SK-N-SH (cell line): ENCODE measurements around the gene CPEB3. TPM values are rescaled to one million over a fixed set of nuclear protein-coding genes. Genes with fewer than 3 reads are reported as not detected.

Source experiments
- CTCF ChIA-PET: fragments of 300-600, 350-600 bp; formaldehyde crosslinking; extraction: SDS; loops from one replicate; lab custom pipeline; 2021; lab: Yijun Ruan, JAX
- POLR2A ChIA-PET: fragments of 350-600 bp; sonication (Branson Sonifier 250); formaldehyde crosslinking; extraction: SDS; loops from one replicate; lab custom pipeline; 2020; ENCODE audit warnings: antibody characterized with exemption, inconsistent platforms; lab: Yijun Ruan, JAX
- DNase-seq: peaks from one replicate; pipeline ENCODE4 v3.0.0; 2012
- H2AFZ ChIP-seq: fragments of 200-600 bp; sonication (generic); 2 replicates; pipeline ENCODE4 v1.8.1; 2016; ENCODE audit warnings: antibody characterized with exemption, mild to moderate bottlenecking, low read depth
- H3F3A ChIP-seq: fragments of 200-600 bp; sonication (generic); replicated peaks from 2 replicates; pipeline ENCODE3; 2016; ENCODE audit warnings: antibody characterized with exemption, mild to moderate bottlenecking; ENCODE audit not compliant: insufficient read depth
- H3K27ac ChIP-seq, 2 experiments: fragments of 200-500 bp in 1 of 2; fragments of 200-600 bp in 1 of 2; sonication (Bioruptor generic) in 1 of 2; sonication (generic), shearing (Covaris generic) in 1 of 2; 2 replicates each; pipeline versions ENCODE4 v1.5.1 to v1.6.1; 2014 to 2016; ENCODE audit warnings: low read depth in 2 of 2, inconsistent platforms in 1 of 2, low read length in 1 of 2, mild to moderate bottlenecking in 1 of 2, mixed read lengths in 1 of 2
- H3K27me3 ChIP-seq: fragments of 200-600 bp; sonication (generic), shearing (Covaris generic); 2 replicates; pipeline ENCODE4 v1.6.1; 2016; ENCODE audit warnings: mixed run types; ENCODE audit not compliant: insufficient read depth
- H3K36me3 ChIP-seq, 2 experiments: fragments of 200-500 bp in 1 of 2; fragments of 200-600 bp in 1 of 2; sonication (Bioruptor generic) in 1 of 2; sonication (generic) in 1 of 2; replicated peaks in 1 of 2; 2 replicates each; pipeline versions ENCODE3 to v1.5.1; 2014 to 2016; ENCODE audit warnings: low read length in 1 of 2, mild to moderate bottlenecking in 1 of 2; ENCODE audit not compliant: insufficient read depth in 2 of 2, control insufficient read depth in 1 of 2
- H3K4me1 ChIP-seq, 2 experiments: fragments of 200-500 bp in 1 of 2; fragments of 200-600 bp in 1 of 2; sonication (Bioruptor generic) in 1 of 2; sonication (generic), shearing (Covaris generic) in 1 of 2; 2 replicates each; pipeline versions ENCODE4 v1.5.1 to v1.6.1; 2014 to 2016; ENCODE audit warnings: low read depth in 1 of 2, low read length in 1 of 2, mixed run types in 1 of 2; ENCODE audit not compliant: insufficient read depth in 2 of 2, control insufficient read depth in 1 of 2
- H3K4me2 ChIP-seq: fragments of 200-600 bp; sonication (generic), shearing (Covaris generic); 2 replicates; pipeline ENCODE4 v1.6.1; 2017; ENCODE audit warnings: mixed run types
- H3K4me3 ChIP-seq, 2 experiments: fragments of 200-500 bp in 1 of 2; fragments of 200-600 bp in 1 of 2; sonication (Bioruptor generic) in 1 of 2; sonication (generic), shearing (Covaris generic) in 1 of 2; 2 replicates each; pipeline versions ENCODE4 v1.5.1 to v1.8.1; 2014 to 2016; ENCODE audit warnings: low read depth in 2 of 2, inconsistent platforms in 1 of 2, low read length in 1 of 2, mild to moderate bottlenecking in 1 of 2, mixed read lengths in 1 of 2, moderate library complexity in 1 of 2
- H3K79me2 ChIP-seq: fragments of 200-600 bp; sonication (generic); 2 replicates; pipeline ENCODE4 v1.8.1; 2017; ENCODE audit warnings: mild to moderate bottlenecking; ENCODE audit not compliant: insufficient read depth
- H3K9ac ChIP-seq: fragments of 200-600 bp; sonication (generic); 2 replicates; pipeline ENCODE4 v1.6.1; 2017; ENCODE audit warnings: mixed run types
- H3K9me2 ChIP-seq: fragments of 200-600 bp; sonication (generic); 2 replicates; pipeline ENCODE4 v1.6.1; 2017; ENCODE audit warnings: mixed run types
- H3K9me3 ChIP-seq: fragments of 200-600 bp; sonication (generic); 2 replicates; pipeline ENCODE4 v1.6.1; 2017; ENCODE audit warnings: mixed run types, mild to moderate bottlenecking, moderate library complexity
- H4K20me1 ChIP-seq: fragments of 200-600 bp; sonication (generic); 2 replicates; pipeline ENCODE4 v1.6.1; 2017; ENCODE audit warnings: mild to moderate bottlenecking, mixed run types; ENCODE audit not compliant: insufficient read depth
- CTCF ChIP-seq: fragments of 200-600 bp; sonication (generic); IDR thresholded peaks from 2 replicates; pipeline ENCODE4 v1.6.1; 2017; ENCODE audit warnings: antibody characterized with exemption, mild to moderate bottlenecking, moderate library complexity
- FOSL2 ChIP-seq: IDR thresholded peaks from 2 replicates; pipeline ENCODE4 v1.4.0; 2012; ENCODE audit warnings: low read depth, mild to moderate bottlenecking, moderate library complexity, borderline replicate concordance
- FOXJ3 ChIP-seq: sonication (generic); formaldehyde crosslinking; IDR thresholded peaks from 2 replicates; pipeline ENCODE4 v1.5.1; 2020; ENCODE audit warnings: mild to moderate bottlenecking, missing genetic modification reagents
- FOXM1 ChIP-seq: IDR thresholded peaks from 2 replicates; pipeline ENCODE4 v1.4.0; 2012; ENCODE audit warnings: low read depth, mild to moderate bottlenecking
- IRF3 ChIP-seq: fragments of 150-350 bp; IDR thresholded peaks from 2 replicates; pipeline ENCODE4 v1.6.1; 2016; ENCODE audit warnings: mild to moderate bottlenecking, low read depth, low read length
- JUND ChIP-seq: IDR thresholded peaks from 2 replicates; pipeline ENCODE4 v1.4.0; 2012
- POLR2AphosphoS5 ChIP-seq: IDR thresholded peaks from 2 replicates; pipeline ENCODE4 v1.6.1; 2012; ENCODE audit warnings: low read depth, low read length
- RAD21 ChIP-seq: IDR thresholded peaks from 2 replicates; pipeline ENCODE4 v1.6.1; 2012; ENCODE audit warnings: mild to moderate bottlenecking, low read length
- RXRA ChIP-seq: IDR thresholded peaks from 2 replicates; pipeline ENCODE4 v1.4.0; 2012; ENCODE audit warnings: low read depth, mild to moderate bottlenecking, borderline replicate concordance
- SIN3A ChIP-seq: IDR thresholded peaks from 2 replicates; pipeline ENCODE4 v1.6.1; 2012; ENCODE audit warnings: low read depth, mild to moderate bottlenecking, low read length, moderate library complexity, borderline replicate concordance
- TEAD4 ChIP-seq: IDR thresholded peaks from 2 replicates; pipeline ENCODE4 v1.4.0; 2012; ENCODE audit warnings: mild to moderate bottlenecking, borderline replicate concordance; ENCODE audit not compliant: insufficient read depth
- USF2 ChIP-seq: fragments of 150-350 bp; IDR thresholded peaks from 2 replicates; pipeline ENCODE4 v1.6.1; 2017; ENCODE audit warnings: antibody characterized with exemption, low read length, low read depth, borderline replicate concordance
- WGBS: methylation state at CpG from one replicate; pipeline ENCODE4 v1.1.6; 2017; ENCODE audit warnings: low lambda C conversion rate; 5-methylcytosine and 5-hydroxymethylcytosine counted together
- polyA plus RNA-seq, 3 experiments: library from polyadenylated mRNA; depleted of rRNA; stranded (reverse); fragments of >200 nt; gene quantifications; 2 replicates each; pipeline ENCODE4 v1.2.3, GENCODE V29; 2012
- TF ChIP-seq, protein P1 (sequence below): IDR thresholded peaks from 2 replicates; pipeline ENCODE4; 2012
- TF ChIP-seq, protein P2 (sequence below): IDR thresholded peaks from 2 replicates; pipeline ENCODE4 v1.4.0; 2012; ENCODE audit warnings: low read depth, borderline replicate concordance
- TF ChIP-seq, protein P3 (sequence below): IDR thresholded peaks from 2 replicates; pipeline ENCODE4 v1.4.0; 2012; ENCODE audit warnings: low read depth
- TF ChIP-seq, protein P4 (sequence below): IDR thresholded peaks from 2 replicates; pipeline ENCODE4 v1.4.0; 2012; ENCODE audit warnings: low read depth, borderline replicate concordance

CPEB3 gene
- polyA plus RNA-seq, 1 of the 3 experiments (the other 2 are of a cell fraction): 0.36 TPM

- ChIA-PET CTCF (interaction anchor here (0.9 kb wide), 1 partner anchor 151 kb away, joined by 3 read pairs; no protein-coding TSS in a partner anchor), POLR2A (no interaction called here)
- peaks cover 22% of the 10 kb centered on the region for H3F3A ChIP-seq
- H3K4me2 ChIP-seq: peak overlapping the region; percentile 93
- H3K79me2 ChIP-seq: no peaks in the 10 kb centered on the region
- H3K9me2 ChIP-seq: no peaks in the 10 kb centered on the region
- TF ChIP-seq SIN3A: no peak
- TF ChIP-seq FOXJ3: no peak
- TF ChIP-seq TEAD4: no peak
- no peak for TF ChIP-seq RAD21
- no peak for TF ChIP-seq POLR2AphosphoS5
- TF ChIP-seq JUND: no peak
- TF ChIP-seq, protein P1, sequence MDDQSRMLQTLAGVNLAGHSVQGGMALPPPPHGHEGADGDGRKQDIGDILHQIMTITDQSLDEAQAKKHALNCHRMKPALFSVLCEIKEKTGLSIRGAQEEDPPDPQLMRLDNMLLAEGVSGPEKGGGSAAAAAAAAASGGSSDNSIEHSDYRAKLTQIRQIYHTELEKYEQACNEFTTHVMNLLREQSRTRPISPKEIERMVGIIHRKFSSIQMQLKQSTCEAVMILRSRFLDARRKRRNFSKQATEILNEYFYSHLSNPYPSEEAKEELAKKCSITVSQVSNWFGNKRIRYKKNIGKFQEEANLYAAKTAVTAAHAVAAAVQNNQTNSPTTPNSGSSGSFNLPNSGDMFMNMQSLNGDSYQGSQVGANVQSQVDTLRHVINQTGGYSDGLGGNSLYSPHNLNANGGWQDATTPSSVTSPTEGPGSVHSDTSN: no peak
- no peak for TF ChIP-seq RXRA
- no peaks in the 10 kb centered on the region for H3K9me3 ChIP-seq
- WGBS: 94% methylated on average over 8 of the region's 8 CpGs
- H3K4me3 ChIP-seq: peak overlapping the region; percentile 65 to 81; a peak in 3 of 4 replicates
- no peak for DNase-seq
- no peak overlapping the region for H3K9ac ChIP-seq
- no peak overlapping the region for H3K27ac ChIP-seq
- H3K27me3 ChIP-seq: no peaks in the 10 kb centered on the region
- no peaks in the 10 kb centered on the region for H4K20me1 ChIP-seq
- peaks cover 0 to 18% of the 10 kb centered on the region in 2 experiments; a peak in 2 of 4 replicates for H3K4me1 ChIP-seq
- no peak overlapping the region for H2AFZ ChIP-seq
- H3K36me3 ChIP-seq: peaks cover 0 to 3% of the 10 kb centered on the region in 2 experiments
Measured at GRCh38 chr10:92238586-92239098, 52.2 kb downstream of the CPEB3 start.

DNA sequence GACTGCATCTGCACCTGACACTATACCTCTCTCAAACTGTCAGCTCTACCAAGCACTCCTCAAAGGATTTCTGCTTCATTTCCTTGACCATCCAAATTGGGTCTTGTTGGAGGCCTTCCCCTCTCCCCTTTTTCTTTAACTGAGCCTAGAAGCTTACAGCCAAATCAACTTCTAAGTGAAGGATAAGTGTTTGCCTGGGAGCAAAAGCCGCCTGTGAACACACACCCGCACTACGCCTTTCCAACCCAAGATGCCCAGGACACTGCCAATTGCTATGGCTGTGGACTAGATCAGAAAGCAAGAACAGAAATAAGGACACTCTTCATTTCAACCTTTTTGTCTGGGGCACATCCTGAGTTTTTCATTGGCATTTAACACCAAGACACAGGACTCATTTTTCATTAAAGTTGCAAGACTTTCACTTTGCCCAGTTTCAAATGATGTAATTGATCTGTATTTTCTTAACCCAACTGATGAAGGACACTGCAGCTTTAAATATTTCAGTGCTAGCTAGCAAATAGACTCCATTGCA, 52.8 kb downstream of the CPEB3 start:
- no peaks in the 10 kb centered on the region for H4K20me1 ChIP-seq
- TF ChIP-seq IRF3 (no peak), FOSL2 (no peak), CTCF (no peak), FOXM1 (no peak), FOXJ3 (no peak), USF2 (no peak)
- TF ChIP-seq, protein P2, sequence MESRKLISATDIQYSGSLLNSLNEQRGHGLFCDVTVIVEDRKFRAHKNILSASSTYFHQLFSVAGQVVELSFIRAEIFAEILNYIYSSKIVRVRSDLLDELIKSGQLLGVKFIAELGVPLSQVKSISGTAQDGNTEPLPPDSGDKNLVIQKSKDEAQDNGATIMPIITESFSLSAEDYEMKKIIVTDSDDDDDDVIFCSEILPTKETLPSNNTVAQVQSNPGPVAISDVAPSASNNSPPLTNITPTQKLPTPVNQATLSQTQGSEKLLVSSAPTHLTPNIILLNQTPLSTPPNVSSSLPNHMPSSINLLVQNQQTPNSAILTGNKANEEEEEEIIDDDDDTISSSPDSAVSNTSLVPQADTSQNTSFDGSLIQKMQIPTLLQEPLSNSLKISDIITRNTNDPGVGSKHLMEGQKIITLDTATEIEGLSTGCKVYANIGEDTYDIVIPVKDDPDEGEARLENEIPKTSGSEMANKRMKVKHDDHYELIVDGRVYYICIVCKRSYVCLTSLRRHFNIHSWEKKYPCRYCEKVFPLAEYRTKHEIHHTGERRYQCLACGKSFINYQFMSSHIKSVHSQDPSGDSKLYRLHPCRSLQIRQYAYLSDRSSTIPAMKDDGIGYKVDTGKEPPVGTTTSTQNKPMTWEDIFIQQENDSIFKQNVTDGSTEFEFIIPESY: no peak
- TF ChIP-seq, protein P3, sequence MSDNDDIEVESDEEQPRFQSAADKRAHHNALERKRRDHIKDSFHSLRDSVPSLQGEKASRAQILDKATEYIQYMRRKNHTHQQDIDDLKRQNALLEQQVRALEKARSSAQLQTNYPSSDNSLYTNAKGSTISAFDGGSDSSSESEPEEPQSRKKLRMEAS: no peak
- TF ChIP-seq, protein P4, sequence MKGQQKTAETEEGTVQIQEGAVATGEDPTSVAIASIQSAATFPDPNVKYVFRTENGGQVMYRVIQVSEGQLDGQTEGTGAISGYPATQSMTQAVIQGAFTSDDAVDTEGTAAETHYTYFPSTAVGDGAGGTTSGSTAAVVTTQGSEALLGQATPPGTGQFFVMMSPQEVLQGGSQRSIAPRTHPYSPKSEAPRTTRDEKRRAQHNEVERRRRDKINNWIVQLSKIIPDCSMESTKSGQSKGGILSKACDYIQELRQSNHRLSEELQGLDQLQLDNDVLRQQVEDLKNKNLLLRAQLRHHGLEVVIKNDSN: no peak
- no peak overlapping the region for H3K9ac ChIP-seq
- no peak for DNase-seq
- 100% methylated on average over 3 of the region's 3 CpGs for WGBS
- peaks cover 22% of the 10 kb centered on the region for H3F3A ChIP-seq
- H3K27me3 ChIP-seq: no peaks in the 10 kb centered on the region
- ChIA-PET CTCF (interaction anchor here (0.9 kb wide), 1 partner anchor 151 kb away, joined by 3 read pairs; no protein-coding TSS in a partner anchor), POLR2A (no interaction called here)
- H3K4me1 ChIP-seq: peaks cover 0 to 18% of the 10 kb centered on the region in 2 experiments; a peak in 2 of 4 replicates
- H3K4me2 ChIP-seq: no peak overlapping the region
- peaks cover 0 to 3% of the 10 kb centered on the region in 2 experiments for H3K36me3 ChIP-seq
- H3K9me3 ChIP-seq: no peaks in the 10 kb centered on the region
- H2AFZ ChIP-seq: no peak overlapping the region
- no peak overlapping the region for H3K4me3 ChIP-seq
- H3K79me2 ChIP-seq: no peaks in the 10 kb centered on the region
- H3K9me2 ChIP-seq: no peaks in the 10 kb centered on the region
- no peak overlapping the region for H3K27ac ChIP-seq
